HG03558 (cell line): ENCODE results near the gene SYNPO2.
"Not testable (repeated sequence)": the region's sequence is repeated elsewhere in the genome, so short reads cannot be mapped to it uniquely, and the experiment has no call there.

Source experiments
- ATAC-seq: cut with Tn5 transposase; IDR thresholded peaks from one replicate; pipeline ENCODE4 v1.9.1; 2021; ENCODE audit warnings: moderate number of reproducible peaks; ENCODE audit not compliant: unreplicated experiment; ENCODE audit errors: extremely low read depth

Gene SYNPO2

DNA sequence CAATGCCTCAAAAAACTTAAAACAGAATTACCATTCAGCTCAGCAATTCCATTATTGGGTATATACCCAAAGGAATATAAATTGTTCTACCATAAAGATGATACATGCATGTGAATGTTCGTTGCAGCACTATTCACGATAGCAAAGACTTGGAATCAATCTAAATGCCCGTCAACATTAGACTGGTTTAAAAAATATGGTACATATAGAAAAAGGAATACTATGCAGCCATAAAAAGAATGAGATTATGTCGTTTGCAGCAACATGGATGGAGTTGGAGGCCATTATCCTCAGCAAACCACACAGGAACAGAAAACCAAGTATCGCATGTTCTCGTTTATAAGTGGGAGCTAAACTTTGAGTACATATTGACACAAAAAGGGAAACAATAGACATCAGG lies 10.9 kb upstream of the SYNPO2 start:
- ATAC-seq = no peak

DNA sequence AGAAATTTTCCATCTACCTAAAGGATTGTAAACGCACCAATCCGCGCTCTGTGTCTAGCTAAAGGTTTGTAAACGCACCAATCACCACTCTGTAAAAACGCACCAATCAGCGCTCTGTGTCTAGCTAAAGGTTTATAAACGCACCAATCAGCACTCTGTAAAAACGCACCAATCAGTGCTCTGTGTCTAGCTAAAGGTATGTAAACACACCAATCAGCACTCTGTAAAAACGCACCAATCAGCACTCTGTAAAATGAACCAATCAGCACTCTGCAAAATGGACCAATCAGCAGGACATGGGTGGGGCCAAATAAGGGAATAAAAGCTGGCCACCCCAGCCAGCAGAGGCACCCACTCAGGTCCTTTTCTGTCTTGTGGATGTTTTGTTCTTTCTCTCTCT lies 10.1 kb upstream of the SYNPO2 start:
- ATAC-seq = not testable (repeated sequence)

DNA sequence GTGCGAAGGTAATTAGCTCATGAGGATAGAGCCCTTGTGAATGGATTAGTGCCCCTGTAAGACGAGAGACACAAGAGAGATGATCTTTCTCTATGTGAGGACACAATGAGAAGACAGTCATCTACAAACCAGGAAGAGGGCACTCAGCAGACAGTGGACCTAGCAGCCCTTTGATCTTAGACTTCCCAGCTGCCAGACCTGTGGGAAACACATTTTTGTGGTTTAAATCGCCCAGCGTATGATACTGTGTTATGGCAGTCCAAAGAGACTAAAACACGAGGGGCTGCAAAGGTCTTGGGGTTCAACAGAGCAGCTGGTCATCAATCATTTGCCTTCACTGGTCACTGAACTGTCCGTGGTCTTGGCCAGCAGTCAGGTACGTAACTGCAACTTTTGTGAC lies 9.2 kb upstream of the SYNPO2 start:
- ATAC-seq = no peak

DNA sequence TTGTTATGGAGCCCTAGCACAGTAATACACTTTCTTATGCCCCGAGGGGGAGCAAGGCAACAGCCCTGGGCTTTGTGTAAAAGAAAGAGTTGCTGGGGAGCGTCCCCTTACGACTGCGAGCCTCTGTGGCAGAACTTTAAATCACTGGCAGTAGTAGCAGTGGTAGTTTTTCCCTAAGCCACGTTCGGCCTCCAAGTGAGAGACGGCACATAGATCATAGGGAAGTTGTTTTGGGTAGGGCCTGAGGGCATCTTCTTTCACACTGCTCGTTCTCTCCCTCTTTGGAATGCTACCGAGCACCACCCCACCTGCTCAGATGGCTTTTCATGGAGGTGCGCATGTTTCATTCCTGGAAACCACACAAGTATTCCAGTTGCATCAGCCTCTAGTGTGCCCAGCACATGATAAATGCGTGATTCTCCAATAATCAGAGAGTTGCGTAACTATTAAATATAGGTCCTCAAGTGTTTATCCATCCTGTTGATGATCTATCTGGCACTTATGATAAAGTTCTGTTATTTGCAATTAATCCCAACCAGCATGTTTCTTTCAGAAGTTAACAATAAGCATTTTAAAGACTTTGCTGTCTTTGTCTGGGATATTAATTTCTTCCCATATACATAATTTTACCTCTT lies 7.0 kb upstream of the SYNPO2 start:
- no peak for ATAC-seq

DNA sequence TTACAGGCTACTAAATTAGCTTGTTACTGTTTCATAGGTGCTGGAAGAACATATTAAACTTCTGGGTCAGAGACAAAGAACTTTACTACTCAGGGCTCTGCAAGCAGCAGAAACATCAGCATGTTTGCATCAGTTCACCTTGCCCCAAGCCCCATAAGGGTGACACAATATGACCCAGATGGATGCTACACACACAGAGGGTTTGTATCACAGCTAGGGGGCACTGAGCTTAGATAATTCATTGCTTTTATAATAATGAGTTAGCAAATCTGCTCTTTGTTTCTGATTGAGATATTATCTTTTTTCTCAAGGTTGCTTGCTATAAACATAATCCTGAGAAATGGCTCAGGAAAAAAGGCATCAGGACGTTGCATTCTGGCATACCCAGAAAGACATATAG lies 4.8 kb upstream of the SYNPO2 start:
- no peak for ATAC-seq

DNA sequence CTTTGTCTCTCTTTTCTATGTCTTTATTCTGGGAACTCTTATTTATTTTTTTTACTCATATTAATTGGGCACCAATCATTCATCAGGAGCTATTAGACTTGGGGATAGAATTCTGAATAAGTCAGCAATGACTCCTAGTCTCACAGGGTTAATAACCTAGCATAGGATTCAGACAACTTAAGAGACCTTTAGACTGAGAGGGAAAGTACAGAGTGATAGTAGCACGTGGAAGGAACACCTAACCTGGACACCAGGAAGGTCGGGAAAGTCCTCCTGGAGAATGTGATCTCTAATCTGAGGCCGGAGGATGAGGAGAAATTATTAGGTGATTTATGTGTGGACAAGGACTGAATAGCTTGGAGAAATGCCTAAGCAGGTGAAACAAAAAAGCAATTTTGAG lies 3.9 kb upstream of the SYNPO2 start:
- ATAC-seq = no peak

DNA sequence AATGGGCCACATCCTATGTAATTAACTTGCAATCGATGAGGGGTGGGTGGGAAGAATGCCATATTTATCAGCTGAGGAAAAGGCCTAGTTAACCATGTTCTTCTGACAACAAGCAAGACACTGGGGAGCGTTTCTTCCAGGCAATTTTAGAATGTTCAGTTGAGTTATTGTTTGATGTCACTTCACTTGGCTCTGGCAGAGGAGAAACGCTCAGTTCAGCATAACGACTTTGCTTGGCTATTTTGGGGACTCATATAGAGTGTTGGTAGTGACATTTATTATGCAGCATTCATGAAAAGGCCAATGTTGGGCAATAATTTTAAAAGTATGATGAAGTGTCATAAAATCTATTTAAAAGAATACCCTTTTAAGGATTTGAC lies 648 bp downstream of the SYNPO2 start:
- ATAC-seq = no peak

DNA sequence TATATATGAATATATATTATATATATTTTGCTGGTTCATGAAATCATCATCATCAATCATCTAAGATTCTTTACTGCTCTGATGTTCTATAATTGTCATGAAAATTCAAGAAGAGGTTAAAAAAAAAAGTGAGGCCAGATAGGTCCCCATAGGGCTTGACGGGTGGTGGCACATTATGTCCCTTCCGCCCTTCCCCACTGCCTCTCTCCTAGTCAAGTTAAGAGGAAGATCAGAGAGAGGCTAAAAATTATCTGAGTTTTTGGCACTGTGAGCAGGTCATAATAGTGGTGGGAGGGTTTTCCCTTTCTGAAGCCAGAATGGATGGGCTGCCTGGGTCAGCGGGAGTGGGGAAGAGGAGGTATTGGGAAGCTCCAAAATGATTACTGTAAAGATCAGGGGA lies 5.4 kb downstream of the SYNPO2 start:
- ATAC-seq = no peak

DNA sequence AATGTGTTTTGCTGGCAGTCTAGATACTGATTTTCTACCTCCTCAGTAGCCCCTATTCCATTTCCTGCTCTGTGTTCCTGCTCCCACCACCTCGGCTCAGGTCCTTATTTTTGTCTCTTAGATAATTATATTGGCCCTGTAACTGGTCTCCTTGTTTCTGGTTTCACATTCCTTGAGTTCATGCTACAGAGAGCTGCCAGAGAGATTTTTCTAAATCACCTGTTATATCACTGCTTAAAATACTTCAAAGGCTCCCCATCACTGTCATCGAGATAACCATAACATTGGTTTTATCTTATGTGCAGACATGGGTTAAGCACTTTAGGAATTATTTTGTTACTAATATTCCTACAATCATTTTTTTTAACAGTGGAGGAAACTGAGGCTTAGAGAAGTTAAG lies 9.6 kb downstream of the SYNPO2 start:
- ATAC-seq = no peak

DNA sequence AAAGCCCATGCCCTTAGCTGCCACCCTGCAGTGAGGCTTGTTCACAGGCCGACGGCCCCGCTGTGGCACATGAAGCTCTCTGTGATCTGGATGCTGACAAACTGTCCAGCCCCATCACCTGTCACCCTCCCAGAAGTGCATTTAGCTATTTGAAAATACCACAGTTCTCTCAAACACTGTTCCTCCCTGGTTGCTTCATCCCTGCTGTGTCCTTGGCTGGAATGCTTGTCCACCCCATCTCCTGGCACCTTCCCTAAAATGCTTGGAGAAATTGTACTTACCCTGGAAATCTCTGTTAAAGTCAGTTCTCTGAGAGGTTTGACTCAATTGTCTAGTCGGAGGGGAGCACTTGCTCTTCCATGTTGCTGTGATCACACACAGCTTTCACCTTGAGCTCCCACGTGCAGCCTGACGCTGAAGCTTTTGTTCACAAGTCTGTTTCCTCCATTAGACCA lies 10.1 kb downstream of the SYNPO2 start:
- ATAC-seq = no peak

DNA sequence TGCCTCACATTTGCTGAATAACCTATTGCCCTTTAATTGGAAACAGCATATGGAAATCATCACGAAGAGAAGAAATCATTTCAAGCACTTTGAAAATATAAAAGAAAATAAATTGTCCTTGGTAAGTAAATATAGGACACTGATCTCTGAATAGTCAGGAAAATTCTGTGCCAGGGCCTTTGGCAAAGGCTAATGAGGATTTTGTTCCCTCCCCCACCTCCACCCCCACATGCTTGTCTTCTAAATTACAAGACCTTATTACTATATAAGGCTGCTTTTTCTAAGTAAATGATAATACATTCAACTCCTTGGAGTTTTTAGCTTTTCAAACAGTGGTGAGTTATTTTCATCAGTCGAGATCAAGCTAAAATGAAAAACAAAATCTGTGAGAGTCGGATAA lies 15.8 kb downstream of the SYNPO2 start:
- no peak for ATAC-seq

DNA sequence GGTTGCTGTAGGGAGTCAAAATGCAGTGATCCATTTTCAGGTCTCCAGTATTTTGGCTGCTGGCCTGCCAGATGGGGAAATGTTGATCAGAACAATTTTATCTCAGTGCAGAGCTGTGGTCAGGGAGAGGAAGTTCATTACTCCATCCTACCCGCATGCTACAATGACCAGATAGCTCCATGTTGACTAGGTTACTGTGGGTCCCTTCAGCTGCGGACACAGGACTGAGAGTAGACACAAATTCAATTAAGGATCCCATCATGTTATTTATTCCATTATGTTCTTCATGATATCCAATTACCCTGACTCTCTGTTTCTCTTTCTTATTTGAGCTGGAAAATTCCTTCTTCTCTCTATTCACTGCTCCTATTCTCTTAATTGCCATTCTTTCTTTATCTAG lies 16.3 kb downstream of the SYNPO2 start:
- ATAC-seq = no peak

DNA sequence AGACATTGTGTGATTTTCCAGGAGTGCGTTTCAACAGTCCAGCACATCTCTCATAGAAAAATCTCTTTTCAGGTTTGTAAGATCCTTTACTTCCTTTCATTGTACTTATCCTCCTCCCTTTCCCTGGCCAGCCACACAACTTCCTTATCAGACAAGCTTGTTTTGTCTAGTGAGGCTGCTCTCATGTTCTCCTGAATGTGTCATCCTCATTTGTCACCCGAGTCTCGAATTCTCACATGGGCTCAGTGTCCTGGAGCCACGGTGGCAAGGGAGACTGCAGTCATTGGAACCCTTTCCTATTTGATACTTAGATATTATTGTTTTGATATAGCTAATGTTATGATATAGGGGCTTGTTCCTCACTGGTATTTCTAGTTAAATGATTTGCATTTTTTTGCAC lies 16.9 kb downstream of the SYNPO2 start:
- no peak for ATAC-seq

DNA sequence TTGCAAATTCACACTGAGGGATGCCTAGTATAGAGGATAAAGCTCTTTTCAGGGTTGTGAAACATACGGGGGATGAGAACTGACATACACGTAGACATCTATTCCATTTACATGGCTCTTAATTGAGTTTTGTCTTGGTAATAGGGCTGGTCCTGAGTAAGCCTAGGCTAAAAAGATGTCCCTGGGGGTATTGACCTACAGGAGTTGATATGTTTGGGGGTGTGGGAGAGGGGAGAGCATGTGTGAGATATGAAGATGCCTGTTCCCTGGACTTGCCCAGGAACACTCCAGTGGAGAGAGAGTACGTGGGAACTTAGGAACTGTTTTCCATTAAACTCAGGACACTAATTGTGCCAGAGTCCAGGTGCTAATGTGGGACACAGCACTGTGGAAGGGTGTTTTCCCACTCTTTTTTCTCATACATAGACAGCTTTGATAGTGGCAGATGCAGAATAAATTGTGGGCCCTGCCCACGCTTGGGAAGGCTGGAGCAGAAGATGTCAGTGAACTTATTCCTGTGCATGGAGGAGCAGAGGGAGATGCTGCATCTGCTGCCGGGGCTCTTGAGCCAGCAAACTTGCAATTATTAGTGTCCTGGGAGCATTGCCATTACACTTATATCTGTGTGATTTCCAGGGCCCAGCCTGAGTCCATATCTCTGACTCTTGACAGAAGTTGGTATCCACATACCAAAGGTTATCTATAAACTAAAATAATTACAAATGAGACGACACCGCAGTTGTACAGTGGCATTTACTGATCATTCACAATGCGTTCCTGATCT lies 20.7 kb downstream of the SYNPO2 start:
- no peak for ATAC-seq

DNA sequence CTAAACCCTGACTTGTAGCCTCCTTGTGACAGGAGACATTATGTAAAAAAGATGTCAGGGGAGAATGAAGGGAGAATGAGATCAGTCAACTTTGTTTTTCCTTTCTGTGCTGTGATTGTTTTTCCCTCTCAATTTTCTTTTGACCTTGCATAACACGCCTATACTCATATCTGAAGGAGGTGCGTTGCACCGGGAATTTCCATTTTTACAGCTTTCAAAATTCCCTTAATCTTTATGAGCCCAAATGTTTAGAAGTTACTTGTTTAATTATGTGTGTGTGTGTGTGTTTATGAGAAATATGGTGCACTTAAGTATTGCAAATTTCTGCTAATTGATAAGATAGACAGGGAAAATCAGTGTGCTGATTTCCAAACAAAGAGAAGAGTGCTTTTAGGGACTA lies 21.6 kb downstream of the SYNPO2 start:
- ATAC-seq = no peak

DNA sequence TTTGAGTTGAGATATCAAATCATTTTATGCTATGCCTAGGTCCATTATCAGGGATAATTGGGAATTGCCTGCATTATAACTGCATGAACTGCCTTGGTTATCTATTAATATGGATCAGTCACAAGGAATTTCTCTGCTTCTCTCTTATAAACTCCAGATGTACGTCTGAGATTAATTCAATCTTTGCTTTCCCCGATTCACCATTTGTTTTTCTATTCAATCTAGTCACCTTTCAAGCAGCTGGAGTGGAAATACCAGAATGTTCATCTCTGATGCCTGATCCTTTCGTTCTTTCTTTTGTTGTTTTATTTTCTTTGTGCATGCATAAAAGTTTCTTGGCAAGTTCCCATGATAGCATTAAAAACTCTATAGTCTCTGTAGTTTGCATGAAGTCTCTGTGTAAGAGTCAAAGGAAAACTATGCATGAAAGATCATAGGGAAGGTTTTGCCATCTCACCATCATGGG lies 22.6 kb downstream of the SYNPO2 start:
- no peak for ATAC-seq

DNA sequence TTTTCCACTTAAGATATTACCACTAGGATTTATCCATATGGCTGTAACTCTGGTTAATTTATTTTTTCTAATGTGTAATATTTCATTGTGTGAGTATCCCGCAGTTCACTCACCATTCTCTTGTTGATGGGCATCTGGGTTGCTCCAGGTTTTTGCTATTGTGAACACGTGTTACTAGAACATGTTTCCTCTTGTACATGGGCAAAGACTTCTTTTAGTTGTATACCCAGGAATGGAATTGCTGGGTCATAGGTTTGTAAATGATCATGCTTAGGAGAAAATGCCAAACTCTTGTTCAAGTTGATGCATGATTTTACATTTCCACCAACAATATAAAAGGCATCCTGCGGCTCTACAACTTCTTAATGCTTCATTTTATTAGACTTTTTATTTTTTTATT lies 26.8 kb downstream of the SYNPO2 start:
- no peak for ATAC-seq

DNA sequence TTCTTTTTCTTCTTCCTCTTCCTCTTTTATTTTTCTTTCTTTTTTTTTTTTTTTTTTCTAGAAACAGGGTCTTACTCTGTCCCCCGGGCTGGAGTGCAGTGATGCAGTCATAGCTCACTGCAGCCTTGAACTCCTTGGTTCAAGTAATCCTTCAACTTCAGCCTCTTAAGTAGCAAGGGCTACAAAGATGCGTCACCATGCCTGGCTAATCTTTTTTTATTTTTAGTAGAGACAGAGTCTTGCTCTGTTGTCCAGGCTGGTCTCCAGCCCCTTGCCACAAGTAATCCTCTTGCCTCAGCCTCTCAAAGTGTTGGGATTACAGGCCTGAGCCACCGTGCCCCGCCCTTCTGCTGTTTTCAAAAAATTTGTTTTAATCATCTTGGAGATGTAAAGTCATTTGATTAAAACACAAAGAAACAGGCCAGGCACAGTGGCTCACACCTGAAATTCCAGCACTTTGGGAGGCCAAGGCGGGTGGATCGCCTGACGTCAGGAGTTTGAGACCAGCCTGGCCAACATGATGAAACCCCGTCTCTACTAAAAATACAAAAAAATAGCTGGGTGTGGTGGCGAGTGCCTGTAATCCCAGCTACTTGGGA lies 28.1 kb downstream of the SYNPO2 start:
- no peak for ATAC-seq

DNA sequence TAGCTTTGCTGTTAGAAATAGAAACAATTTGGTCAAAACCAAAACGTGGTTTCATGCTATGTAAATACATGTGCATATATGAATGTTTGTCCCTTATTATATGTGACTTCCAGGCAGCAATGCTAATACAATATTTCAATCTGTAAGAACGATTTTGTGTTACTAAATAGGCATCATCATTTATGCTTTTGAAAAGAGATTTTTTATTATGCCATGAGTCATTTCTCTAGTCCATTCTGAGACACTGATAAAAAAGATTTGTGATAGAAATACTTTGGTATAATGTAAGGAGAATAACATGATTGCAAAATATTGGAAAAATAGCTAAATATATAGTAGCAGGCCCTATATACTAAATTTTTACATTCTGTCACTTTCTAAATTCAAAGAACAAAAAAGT lies 28.9 kb downstream of the SYNPO2 start:
- ATAC-seq = no peak

DNA sequence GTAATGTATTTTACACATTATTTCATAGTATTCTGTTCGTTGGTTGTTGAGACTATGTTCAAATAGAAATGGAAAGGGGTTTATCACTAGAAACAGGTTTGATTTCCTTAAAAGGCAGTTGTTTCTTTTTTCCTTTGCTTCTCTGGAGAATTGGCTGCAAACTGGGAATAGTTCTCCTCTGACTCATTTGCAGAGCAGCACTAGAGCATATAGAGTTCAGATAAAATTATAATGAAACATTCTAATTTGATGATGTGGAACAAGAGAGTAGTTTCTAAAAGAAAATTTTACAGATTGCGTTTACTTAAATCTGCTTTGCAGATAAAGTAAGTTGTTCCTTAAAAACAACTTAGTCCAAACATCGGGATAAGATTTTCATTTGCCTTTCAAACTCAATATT lies 29.7 kb downstream of the SYNPO2 start:
- ATAC-seq = no peak

DNA sequence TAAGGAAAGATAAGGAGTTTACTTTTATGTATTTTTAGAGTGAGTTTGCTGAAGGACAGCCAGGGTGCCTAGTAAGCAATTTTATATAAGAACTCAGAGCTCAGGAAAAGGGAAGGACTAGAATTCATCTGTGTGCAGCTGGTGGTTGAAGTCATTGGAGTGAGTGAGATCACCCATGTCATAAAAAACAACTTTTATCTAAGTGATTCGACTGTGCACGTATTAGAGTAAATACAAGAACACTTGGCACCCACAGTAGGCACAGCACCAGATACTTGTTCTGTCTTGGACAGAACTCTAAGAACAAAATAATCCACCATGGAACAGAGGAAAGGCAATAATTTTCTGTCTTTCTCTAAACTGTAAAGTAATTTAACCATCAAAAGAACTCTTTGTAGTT lies 31.6 kb downstream of the SYNPO2 start:
- ATAC-seq = no peak

DNA sequence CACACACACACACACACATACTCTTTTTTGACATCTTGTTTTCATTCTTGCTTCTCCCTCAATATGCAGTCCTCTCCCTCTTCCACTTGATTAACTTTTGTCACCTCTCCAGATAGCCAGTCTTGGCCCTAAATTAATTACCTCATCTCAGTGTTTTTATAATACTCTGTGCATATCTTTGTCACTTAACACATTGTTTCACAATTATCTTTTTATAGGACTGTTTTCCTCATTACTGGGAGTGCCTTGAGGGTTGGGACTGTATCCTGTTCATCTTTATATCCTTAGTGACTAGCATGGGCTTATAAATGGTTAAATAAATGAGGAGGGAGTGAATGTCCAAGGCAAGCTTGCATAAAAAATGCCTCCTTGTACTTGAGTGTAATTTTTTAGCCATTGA lies 33.1 kb downstream of the SYNPO2 start:
- no peak for ATAC-seq
